ENCODE data around the gene NOC2L. TPM values are rescaled to one million over a fixed set of nuclear protein-coding genes. Genes with fewer than 3 reads are reported as not detected.
"Not testable (repeated sequence)": the region's sequence is repeated elsewhere in the genome, so short reads cannot be mapped to it uniquely, and the experiment has no call there.

The NOC2L gene
- total and polyA plus RNA-seq, 8 donors = 44.9 to 76.8 (median 55.2) TPM

GRCh38 chr1:899636-900317, 59.3 kb downstream of the NOC2L start:
- DNase-seq (peak in 1 of 4 donors; percentile 54), ATAC-seq (no peak)
- Histone ChIP-seq H3K27me3 (peaks cover 0 to 88% of the 10 kb centered on the region in 2 donors), H3K27ac (no peak overlapping the region), H3K36me3 (no peaks in the 10 kb centered on the region), H3K4me3 (no peak overlapping the region), H3K9me3 (no peaks in the 10 kb centered on the region), H3K4me1 (peaks cover 0 to 6% of the 10 kb centered on the region in 2 donors)
- intact Hi-C loops (cut with DNase I) = no loop called here
- no peak for TF ChIP-seq CTCF (IDR thresholded peaks at IDR 0.05)

- H3K36me3 ChIP-seq; intact Hi-C loops (cut with DNase I); H3K4me1 ChIP-seq; H3K27ac ChIP-seq; H3K4me3 ChIP-seq; ATAC-seq; H3K9me3 ChIP-seq: not testable (repeated sequence)
- H3K27me3 ChIP-seq = peaks cover 0 to 80% of the 10 kb centered on the region in 2 donors
- peak in 1 of 4 donors; percentile 33 for DNase-seq
Observed at GRCh38 chr1:897951-898350, 61.1 kb downstream of the NOC2L start.

GRCh38 chr1:897226-897625, 61.8 kb downstream of the NOC2L start:
- no peaks in the 10 kb centered on the region for H3K4me1 ChIP-seq
- no peak for TF ChIP-seq CTCF (IDR thresholded peaks at IDR 0.05)
- intact Hi-C loops (cut with DNase I) = no loop called here
- no peaks in the 10 kb centered on the region for H3K9me3 ChIP-seq
- H3K27me3 ChIP-seq = peaks cover 0 to 76% of the 10 kb centered on the region in 2 donors
- no peaks in the 10 kb centered on the region for H3K36me3 ChIP-seq
- H3K27ac ChIP-seq = no peak overlapping the region
- no peak overlapping the region for H3K4me3 ChIP-seq
- ATAC-seq (no peak), DNase-seq (no peak)

Other genes starting within 250 kb of the NOC2L start
- 10 to 100 TPM in 1 of 2 donors, 1 to 10 TPM in 1; 7.1 to 49.7 TPM for gene SAMD11, start 35.3 kb downstream of the NOC2L start, total RNA-seq
- gene SAMD11, start 35.3 kb downstream of the NOC2L start, polyA plus RNA-seq (ENCODE audit: insufficient read length in 6 of 6) = 10 to 100 TPM; 24.6 to 61.5 (median 28.0) TPM
- 10 to 100 TPM; 11.8 to 17.9 TPM for gene KLHL17, start 1.3 kb upstream of the NOC2L start, total RNA-seq
- 10 to 100 TPM in 4 of 6 donors, 1 to 10 TPM in 2; 8.3 to 16.8 (median 11.2) TPM for gene KLHL17, start 1.3 kb upstream of the NOC2L start, polyA plus RNA-seq (ENCODE audit: insufficient read length in 6 of 6)
- 1 to 10 TPM; 3.8 to 5.1 TPM for gene PLEKHN1, start 7.2 kb upstream of the NOC2L start, total RNA-seq
- 1 to 10 TPM in 1 of 6 donors, under 1 TPM in 5; 0.11 to 1.1 (median 0.49) TPM for gene PLEKHN1, start 7.2 kb upstream of the NOC2L start, polyA plus RNA-seq (ENCODE audit: insufficient read length in 6 of 6)
- gene PERM1, start 22.8 kb upstream of the NOC2L start, total RNA-seq = not detected
- gene PERM1, start 22.8 kb upstream of the NOC2L start, polyA plus RNA-seq (ENCODE audit: insufficient read length in 6 of 6) = under 1 TPM in 4 of 6 donors, not detected in 2; 0.27 to 0.45 (median 0.36) TPM
- gene HES4, start 40.8 kb upstream of the NOC2L start, total RNA-seq = 10 to 100 TPM; 25.6 to 37.5 TPM
- gene HES4, start 40.8 kb upstream of the NOC2L start, polyA plus RNA-seq (ENCODE audit: insufficient read length in 6 of 6) = 10 to 100 TPM in 2 of 6 donors, 1 to 10 TPM in 4; 4.4 to 11.7 (median 8.7) TPM
- 10 to 100 TPM; 75.4 to 90.0 TPM for gene ISG15, start 54.2 kb upstream of the NOC2L start, total RNA-seq
- gene ISG15, start 54.2 kb upstream of the NOC2L start, polyA plus RNA-seq (ENCODE audit: insufficient read length in 6 of 6) = 10 to 100 TPM in 5 of 6 donors, 1 to 10 TPM in 1; 8.3 to 18.5 (median 13.4) TPM
- 100 to 1,000 TPM in 1 of 2 donors, 10 to 100 TPM in 1; 96.8 to 208 TPM for gene AGRN, start 60.9 kb upstream of the NOC2L start, total RNA-seq
- 100 to 1,000 TPM; 125 to 194 (median 149) TPM for gene AGRN, start 60.9 kb upstream of the NOC2L start, polyA plus RNA-seq (ENCODE audit: insufficient read length in 6 of 6)
- gene RNF223, start 115.0 kb upstream of the NOC2L start, total RNA-seq = 1 to 10 TPM; 1.2 to 1.7 TPM
- under 1 TPM; 0.13 to 0.31 (median 0.16) TPM for gene RNF223, start 115.0 kb upstream of the NOC2L start, polyA plus RNA-seq (ENCODE audit: insufficient read length in 6 of 6)
- gene C1orf159, start 156.8 kb upstream of the NOC2L start, total RNA-seq = 10 to 100 TPM in 1 of 2 donors, 1 to 10 TPM in 1; 8.0 to 14.0 TPM
- gene C1orf159, start 156.8 kb upstream of the NOC2L start, polyA plus RNA-seq (ENCODE audit: insufficient read length in 6 of 6) = 10 to 100 TPM in 3 of 6 donors, 1 to 10 TPM in 3; 7.7 to 16.0 (median 10.1) TPM
- gene TTLL10, start 214.6 kb upstream of the NOC2L start, total RNA-seq = 1 to 10 TPM in 1 of 2 donors, under 1 TPM in 1; 0.17 to 4.6 TPM
- gene TTLL10, start 214.6 kb upstream of the NOC2L start, polyA plus RNA-seq (ENCODE audit: insufficient read length in 6 of 6) = 1 to 10 TPM in 5 of 6 donors, under 1 TPM in 1; 0.63 to 3.0 (median 1.7) TPM
- gene TNFRSF18, start 247.3 kb upstream of the NOC2L start, total RNA-seq = 1 to 10 TPM; 1.1 to 1.3 TPM
- gene TNFRSF18, start 247.3 kb upstream of the NOC2L start, polyA plus RNA-seq (ENCODE audit: insufficient read length in 6 of 6) = under 1 TPM; 0.38 to 0.73 (median 0.51) TPM